Neural progenitor cell (in vitro differentiated cells): Measurements from ENCODE around the gene VEZT.

Experiments used
- CTCF ChIP-seq: fragments of 200-600 bp; sonication (generic); IDR thresholded peaks from 2 replicates; pipeline ENCODE4 v1.5.1; 2017; ENCODE audit warnings: antibody characterized with exemption, mild to moderate bottlenecking
- EZH2phosphoT487 ChIP-seq: fragments of 200-600 bp; sonication (generic); IDR thresholded peaks from 2 replicates; pipeline ENCODE4 v1.6.1; 2017; ENCODE audit warnings: antibody characterized with exemption

GRCh38 chr12:95318071-95318545 lies 100.5 kb downstream of the VEZT start:
- TF ChIP-seq CTCF (no peak), EZH2phosphoT487 (no peak)
